Brain microvascular endothelial cell (primary cell): ENCODE data around the gene ADGRL3.

Experiments used
- DNase-seq: peaks from one replicate; pipeline ENCODE4 v3.0.0-alpha.2; 2020
- H3K27ac ChIP-seq: fragments of 250-450 bp; sonication (Bioruptor Pico); 2 replicates; pipeline ENCODE4 v1.5.1; 2020; ENCODE audit warnings: mild to moderate bottlenecking, moderate library complexity
- H3K27me3 ChIP-seq: fragments of 250-450 bp; sonication (Bioruptor Pico); replicated peaks from 2 replicates; pipeline ENCODE4 v1.5.1; 2020; ENCODE audit warnings: mild to moderate bottlenecking
- H3K36me3 ChIP-seq: fragments of 250-450 bp; sonication (Bioruptor Pico); replicated peaks from 2 replicates; pipeline ENCODE4 v1.5.1; 2020; ENCODE audit warnings: mild to moderate bottlenecking
- H3K4me3 ChIP-seq: 2 replicates; pipeline ENCODE4 v1.5.1; 2011; ENCODE audit warnings: low read depth, mild to moderate bottlenecking, control low read depth, low read length, moderate library complexity
- CTCF ChIP-seq: IDR thresholded peaks from 2 replicates; pipeline ENCODE4 v1.5.1; 2011; ENCODE audit warnings: low read depth, mild to moderate bottlenecking, moderate library complexity, low read length, control low read depth, inconsistent platforms; ENCODE audit errors: missing control alignments
- in situ Hi-C: cut with HindIII; loops from 2 replicates; pipeline ENCODE4 v1.10.0; 2017; ENCODE audit warnings: low sequenced_read_pairs, low pct_ligation_motif_present

Gene ADGRL3

DNA sequence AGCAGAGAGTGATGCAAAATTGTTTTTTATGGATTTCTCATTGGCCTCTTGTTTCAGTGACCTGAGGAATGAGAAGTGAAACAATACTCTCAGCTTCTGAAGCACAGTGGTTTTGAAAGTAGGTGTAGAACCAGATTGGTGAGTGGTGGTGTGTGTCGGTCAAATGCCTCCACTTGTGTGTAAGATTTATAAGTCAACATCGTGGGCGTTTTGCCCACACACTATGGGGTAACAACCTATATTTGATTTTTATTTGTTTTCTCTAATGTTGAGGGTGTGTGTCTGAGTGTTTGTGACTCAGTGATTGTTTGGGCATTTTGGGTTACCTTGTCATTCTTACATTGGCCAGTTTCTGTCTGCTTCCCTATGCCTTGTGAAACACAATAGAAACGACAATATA lies 23.3 kb downstream of the ADGRL3 start:
- no peak for DNase-seq
- H3K27me3 ChIP-seq, result no peaks in the 10 kb centered on the region
- no peaks in the 10 kb centered on the region for H3K36me3 ChIP-seq
- no peak for TF ChIP-seq CTCF
- in situ Hi-C loops, result no loop called here
- H3K27ac ChIP-seq, result no peak overlapping the region
- no peak overlapping the region for H3K4me3 ChIP-seq

GRCh38 chr4:61224573-61224972 lies 24.4 kb downstream of the ADGRL3 start:
- Histone ChIP-seq H3K27ac (no peak overlapping the region), H3K4me3 (no peak overlapping the region), H3K27me3 (no peaks in the 10 kb centered on the region), H3K36me3 (no peaks in the 10 kb centered on the region)
- DNase-seq, result no peak
- in situ Hi-C loops, result no loop called here
- no peak for TF ChIP-seq CTCF

- DNase-seq, result no peak
- Histone ChIP-seq H3K27me3 (no peaks in the 10 kb centered on the region), H3K4me3 (no peak overlapping the region), H3K36me3 (no peaks in the 10 kb centered on the region), H3K27ac (no peak overlapping the region)
- in situ Hi-C loops, result no loop called here
- no peak for TF ChIP-seq CTCF
These were observed 25.5 kb downstream of the ADGRL3 start for GRCh38 chr4:61225656-61226055.

- H3K27me3 ChIP-seq, result no peaks in the 10 kb centered on the region
- TF ChIP-seq CTCF, result no peak
- in situ Hi-C loops, result no loop called here
- no peak for DNase-seq
- H3K4me3 ChIP-seq, result no peak overlapping the region
- H3K27ac ChIP-seq, result no peak overlapping the region
- no peaks in the 10 kb centered on the region for H3K36me3 ChIP-seq
These were observed 31.3 kb downstream of the ADGRL3 start for GRCh38 chr4:61231421-61231820.

- Histone ChIP-seq H3K4me3 (no peak overlapping the region), H3K36me3 (no peaks in the 10 kb centered on the region), H3K27me3 (no peaks in the 10 kb centered on the region), H3K27ac (no peak overlapping the region)
- in situ Hi-C loops, result no loop called here
- no peak for TF ChIP-seq CTCF
- no peak for DNase-seq
These were observed 39.1 kb downstream of the ADGRL3 start for GRCh38 chr4:61239250-61239649.

DNA sequence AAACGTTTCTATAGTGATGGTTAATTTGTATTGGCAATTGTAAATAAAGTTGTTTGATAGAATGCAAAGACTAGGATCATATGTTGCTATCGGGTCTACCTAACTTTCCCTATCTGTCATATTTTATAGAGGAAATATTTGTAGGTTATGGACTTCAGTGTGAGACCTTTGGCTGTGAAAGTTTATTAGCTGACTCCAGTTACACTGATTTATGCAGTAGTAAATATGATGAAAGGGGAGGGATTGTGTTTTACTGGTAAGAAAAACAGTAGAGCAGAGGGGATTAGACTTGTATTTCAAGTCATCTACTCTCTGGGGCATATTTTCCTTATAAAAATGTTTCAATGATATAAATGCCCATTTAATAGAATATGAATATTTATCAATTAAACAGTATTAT lies 43.8 kb downstream of the ADGRL3 start:
- Histone ChIP-seq H3K36me3 (no peaks in the 10 kb centered on the region), H3K4me3 (no peak overlapping the region), H3K27me3 (no peaks in the 10 kb centered on the region), H3K27ac (no peak overlapping the region)
- in situ Hi-C loops, result no loop called here
- no peak for DNase-seq
- no peak for TF ChIP-seq CTCF
